ENCODE data around the gene PRR13. TPM values are rescaled to one million over a fixed set of nuclear protein-coding genes. Genes with fewer than 3 reads are reported as not detected.

PRR13 gene
- total and polyA plus RNA-seq, 2 of the 8 experiments (the other 6 are each of a cell fraction or from before 2014, with no cell fraction given): 82.9 to 185 TPM

DNA sequence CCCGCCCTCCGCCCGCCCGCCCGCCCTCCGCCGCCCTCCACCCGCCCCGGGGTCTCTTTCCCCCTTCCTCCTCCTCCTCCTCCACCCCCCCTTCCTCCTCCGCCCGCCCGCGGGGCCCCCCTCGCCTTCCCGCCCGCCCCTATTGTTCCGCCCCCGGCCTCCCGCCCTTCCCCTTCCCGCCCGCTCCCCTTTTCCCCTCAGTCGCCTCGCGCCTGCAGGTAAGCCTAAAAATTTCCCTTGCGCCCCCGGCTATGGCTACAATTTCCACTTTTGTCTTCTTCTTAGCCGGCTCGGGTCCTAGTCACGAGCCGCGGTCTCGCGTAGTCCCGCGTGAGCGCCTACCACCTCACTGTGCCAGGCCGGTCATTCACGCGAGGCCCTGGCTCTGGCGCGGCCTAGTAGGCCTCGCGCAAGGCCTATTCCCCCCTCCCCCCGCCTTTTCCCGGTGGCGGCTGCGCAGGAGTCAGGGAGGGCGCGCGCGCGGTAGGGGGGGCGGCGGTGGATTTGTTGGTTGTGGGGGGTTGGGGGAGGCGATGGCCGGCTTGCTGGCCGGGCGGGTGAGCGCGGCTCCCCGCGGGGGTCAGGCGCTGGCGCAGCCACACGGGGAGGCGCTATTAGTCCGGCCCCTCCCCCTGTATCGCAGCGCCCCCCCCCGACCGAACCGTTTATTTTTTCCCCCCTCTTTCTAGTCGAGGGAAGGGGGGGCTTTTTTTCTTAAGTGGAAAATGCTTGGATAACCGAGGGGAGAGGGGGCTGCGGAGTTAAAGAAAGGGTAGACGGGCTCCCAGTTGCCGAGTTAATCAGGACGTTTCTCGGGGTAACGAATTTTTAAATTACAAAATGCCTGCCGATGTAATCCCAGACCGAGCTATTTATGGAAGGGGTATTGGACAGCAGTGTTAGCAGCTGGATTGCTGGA is 10.9 kb downstream of the PRR13 start (continued):
- no peak for TF ChIP-seq GABPA (IDR thresholded peaks at IDR 0.05; ENCODE audit: borderline replicate concordance, insufficient read depth, low read length)
- peak; percentile 71 for TF ChIP-seq CREB1 (IDR thresholded peaks at IDR 0.05)
- TF ChIP-seq BRCA1 (IDR thresholded peaks at IDR 0.05; ENCODE audit: low read depth, low read length): no peak
- no peak for TF ChIP-seq TBP (IDR thresholded peaks at IDR 0.05; ENCODE audit: low read depth, low read length)
- TF ChIP-seq HDAC2 (IDR thresholded peaks at IDR 0.05; ENCODE audit: borderline replicate concordance in 1 of 2, low read depth in 2 of 2, low read length in 2 of 2): no peak; a peak in 1 of 4 replicates
- TF ChIP-seq RXRA (IDR thresholded peaks at IDR 0.05; ENCODE audit: insufficient read depth, low read depth, low read length): no peak
- TF ChIP-seq RAD21 (IDR thresholded peaks at IDR 0.05 in 1 of 2, conservative IDR thresholded peaks at IDR 0.05 in 1 of 2; ENCODE audit: low read depth in 2 of 2, low read length in 2 of 2): no peak
- TF ChIP-seq TAF1 (IDR thresholded peaks at IDR 0.05; ENCODE audit: low read depth, low read length): peak; percentile 70
- no peak for TF ChIP-seq TCF12 (IDR thresholded peaks at IDR 0.05; ENCODE audit: low read depth, low read length)
- no peak for TF ChIP-seq BCL11A (IDR thresholded peaks at IDR 0.05; ENCODE audit: low read depth in 2 of 2, low read length in 2 of 2)
- no peak for TF ChIP-seq SUZ12 (IDR thresholded peaks at IDR 0.05; ENCODE audit: low read length)
- TF ChIP-seq CBX5 (IDR thresholded peaks at IDR 0.05; ENCODE audit: low read depth, low read length): no peak
